T-helper 1 cell treated with Interleukin-12 subunit alpha and Interleukin-12 subunit beta and Interleukin-4 antibody, amounts not matched to agents 30 ng/mL and 1 ng/mL, for 36 hours (primary cell): ENCODE results near the gene TIMM17B. TPM values are rescaled to one million over a fixed set of nuclear protein-coding genes. Genes with fewer than 3 reads are reported as not detected.
"Not testable (repeated sequence)": the region's sequence is repeated elsewhere in the genome, so short reads cannot be mapped to it uniquely, and the experiment has no call there.

ENCODE experiments used
- intact Hi-C: fragments of 100-400 bp; cut with micrococcal nuclease; formaldehyde crosslinking; loops from one replicate; pipeline ENCODE4 v1.15.1; 2024
- total RNA-seq: library from RNA; stranded (reverse); gene quantifications from 2 replicates; pipeline ENCODE4 v1.2.3, GENCODE V29; 2022

TIMM17B gene
- total RNA-seq, 1 donor from 2014 or later: 48.0 TPM

DNA sequence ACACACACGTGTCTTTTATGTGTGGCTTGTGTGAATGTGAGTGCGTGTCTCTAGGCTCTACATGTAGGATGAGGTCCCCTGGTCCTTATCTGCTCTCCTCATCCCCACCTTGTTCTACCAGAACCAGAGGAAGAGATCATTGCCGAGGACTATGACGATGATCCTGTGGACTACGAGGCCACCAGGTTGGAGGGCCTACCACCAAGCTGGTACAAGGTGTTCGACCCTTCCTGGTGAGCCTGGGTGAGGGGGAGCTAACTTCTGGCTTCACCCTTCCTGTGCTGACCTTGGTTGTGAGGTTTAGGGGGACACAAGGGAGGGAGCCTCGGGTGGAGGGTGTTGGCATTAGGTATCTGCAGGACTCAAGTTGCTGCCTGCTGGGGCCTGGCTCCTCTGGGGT, 3.5 kb upstream of the TIMM17B start:
- intact Hi-C loops: no loop called here

DNA sequence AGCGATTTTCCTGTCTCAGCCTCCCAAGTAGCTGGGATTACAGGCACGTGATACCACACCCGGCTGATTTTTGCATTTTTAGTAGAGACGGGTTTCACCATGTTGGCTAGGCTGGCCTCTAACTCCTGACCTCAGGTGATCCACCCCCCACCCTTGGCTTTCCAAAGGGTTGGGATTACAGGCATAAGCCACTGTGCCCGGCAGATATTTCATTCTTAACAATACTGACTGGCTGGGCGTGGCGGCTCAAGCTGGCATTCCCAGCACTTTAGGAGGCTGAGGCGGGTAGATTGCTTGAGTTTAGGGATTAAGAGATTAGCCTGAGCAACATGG, 1.5 kb upstream of the TIMM17B start:
- intact Hi-C loops: loop anchor here (10.0 kb wide), 1 partner anchor 1244 kb away; the partner anchor contains the start of genes ELK1 and UXT

DNA sequence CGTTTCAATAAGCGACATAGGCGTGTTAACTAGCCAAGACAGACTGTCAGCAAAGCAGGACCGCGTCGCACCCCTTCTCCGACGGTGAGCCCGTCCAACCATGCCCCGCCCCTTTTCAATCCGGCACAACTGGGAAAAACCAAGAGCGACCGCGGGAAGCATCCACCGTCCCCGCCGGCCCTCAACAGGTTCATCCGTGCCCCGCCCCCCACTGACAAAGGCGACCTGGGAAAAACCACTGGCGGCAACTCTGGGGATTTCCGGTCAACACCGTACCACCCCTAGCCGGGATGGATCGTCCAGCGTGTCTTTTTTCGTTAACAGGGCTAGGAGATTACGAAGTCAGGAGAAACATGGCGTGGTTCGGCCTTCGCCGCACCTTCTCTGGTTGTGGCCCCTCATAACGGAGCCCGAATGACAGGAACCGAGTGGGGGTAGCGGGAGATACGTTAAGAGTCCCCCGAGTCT, 377 bp downstream of the TIMM17B start:
- intact Hi-C loops: loop anchor here (1.0 to 10.0 kb wide), 12 partner anchors 14 to 1242 kb away; partner anchors contain the start of genes ELK1, FTSJ1, GRIPAP1 and HDAC6

DNA sequence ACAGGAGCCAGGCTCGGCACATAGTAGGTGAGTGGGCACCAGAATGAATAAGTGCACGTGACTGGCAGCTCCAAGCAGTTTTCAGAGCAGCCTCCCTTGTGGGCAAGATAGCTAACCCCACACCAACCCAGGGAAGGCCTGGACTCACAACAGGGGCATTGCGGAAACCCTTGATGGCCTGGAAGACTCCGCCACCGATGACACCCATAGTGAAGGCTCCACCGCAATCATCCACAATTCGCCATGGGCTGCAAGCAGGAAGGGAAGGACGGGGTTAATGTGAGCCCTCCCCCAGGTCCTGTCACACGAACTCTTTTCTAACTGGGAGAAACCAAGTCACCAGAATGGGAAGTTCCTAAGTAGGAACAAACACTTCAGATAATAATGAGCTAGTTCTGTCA, 957 bp downstream of the TIMM17B start:
- intact Hi-C loops: loop anchor here (1.0 to 10.0 kb wide), 12 partner anchors 15 to 1242 kb away; partner anchors contain the start of genes ELK1, FTSJ1, GRIPAP1 and HDAC6

DNA sequence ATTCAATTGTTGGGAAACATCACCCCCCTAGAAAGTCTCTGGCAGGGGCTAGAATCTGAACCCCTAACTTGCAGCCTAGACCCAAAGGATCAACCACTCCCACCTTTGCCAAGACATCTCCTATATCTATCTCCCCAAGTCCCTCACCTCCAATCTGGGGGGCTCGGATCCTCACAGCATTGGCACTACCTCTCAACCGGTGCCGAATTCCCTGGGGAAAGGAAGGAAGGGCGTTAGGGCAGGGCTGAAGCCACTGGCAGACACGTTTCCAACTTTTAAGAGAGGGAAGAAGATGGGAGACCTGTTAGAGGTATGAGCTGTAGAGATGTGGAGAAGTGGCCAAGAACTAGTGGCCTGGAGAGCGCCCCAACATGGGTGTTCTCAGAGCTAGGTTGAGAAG, 2.7 kb downstream of the TIMM17B start:
- intact Hi-C loops: loop anchor here (5.0 to 10.0 kb wide), 2 partner anchors 198 to 1240 kb away; partner anchors contain the start of genes ELK1, SUV39H1 and UXT

DNA sequence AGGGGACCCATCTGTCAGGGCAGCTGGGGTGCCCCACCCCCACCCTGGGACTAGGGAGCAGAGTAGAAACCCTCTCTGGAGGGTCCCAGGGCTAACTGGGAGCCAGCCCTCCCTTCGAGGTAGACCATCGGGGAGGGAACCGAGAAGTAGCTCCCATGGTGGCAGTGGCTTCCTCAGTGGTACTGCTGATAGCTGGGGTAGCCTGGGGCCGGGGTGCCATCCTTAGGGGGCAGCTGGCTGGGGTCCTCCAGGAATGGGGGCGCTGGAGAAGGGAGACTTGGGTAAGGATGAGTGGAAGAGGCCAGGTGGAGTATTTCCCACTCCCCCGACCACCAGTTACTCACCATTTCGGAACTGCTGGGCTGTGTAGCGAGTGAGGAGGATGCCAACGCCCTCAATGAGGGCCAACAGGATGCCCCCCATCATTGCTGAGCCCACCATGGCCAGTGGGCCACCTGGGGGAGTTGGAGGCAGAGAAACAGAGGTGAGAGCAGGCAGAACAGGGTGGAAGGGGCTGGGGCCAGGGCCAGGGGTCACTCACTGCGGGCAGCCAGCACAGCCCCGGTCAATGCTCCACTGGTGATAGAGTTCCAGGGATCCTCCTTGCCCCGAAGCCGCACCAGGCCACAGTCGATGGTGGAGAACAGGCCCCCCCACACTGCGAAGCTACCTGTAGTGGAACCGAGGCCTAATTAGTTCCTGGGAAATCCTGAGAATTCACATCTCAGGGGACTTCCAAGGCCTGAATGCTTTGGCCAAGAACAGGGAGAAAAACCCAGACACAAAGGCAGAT, 3.8 kb downstream of the TIMM17B start:
- intact Hi-C loops: loop anchor here (5.0 to 10.0 kb wide), 2 partner anchors 196 to 1239 kb away; partner anchors contain the start of genes ELK1, SUV39H1 and UXT

DNA sequence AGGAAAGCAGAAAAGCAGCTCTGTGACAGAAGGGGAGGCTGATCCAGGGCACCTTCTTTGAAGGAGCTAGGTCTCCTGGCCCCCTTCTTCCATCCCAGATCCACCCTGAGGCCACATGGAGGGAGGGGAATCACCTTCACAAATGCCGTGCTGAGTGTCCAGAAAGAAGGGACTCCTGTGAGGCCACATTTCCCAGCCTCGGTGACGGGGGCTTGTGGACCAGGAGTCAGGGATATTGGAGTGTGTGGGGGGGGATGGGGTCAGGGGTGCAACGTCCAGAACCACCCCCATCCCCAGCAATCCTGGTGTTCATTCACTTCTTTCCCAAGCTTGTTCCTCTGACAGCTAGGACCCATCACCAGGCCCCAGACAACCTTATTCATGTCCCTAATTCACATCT, 4.7 kb downstream of the TIMM17B start:
- intact Hi-C loops: loop anchor here (5.0 to 10.0 kb wide), 2 partner anchors 196 to 1238 kb away; partner anchors contain the start of genes ELK1, SUV39H1 and UXT

DNA sequence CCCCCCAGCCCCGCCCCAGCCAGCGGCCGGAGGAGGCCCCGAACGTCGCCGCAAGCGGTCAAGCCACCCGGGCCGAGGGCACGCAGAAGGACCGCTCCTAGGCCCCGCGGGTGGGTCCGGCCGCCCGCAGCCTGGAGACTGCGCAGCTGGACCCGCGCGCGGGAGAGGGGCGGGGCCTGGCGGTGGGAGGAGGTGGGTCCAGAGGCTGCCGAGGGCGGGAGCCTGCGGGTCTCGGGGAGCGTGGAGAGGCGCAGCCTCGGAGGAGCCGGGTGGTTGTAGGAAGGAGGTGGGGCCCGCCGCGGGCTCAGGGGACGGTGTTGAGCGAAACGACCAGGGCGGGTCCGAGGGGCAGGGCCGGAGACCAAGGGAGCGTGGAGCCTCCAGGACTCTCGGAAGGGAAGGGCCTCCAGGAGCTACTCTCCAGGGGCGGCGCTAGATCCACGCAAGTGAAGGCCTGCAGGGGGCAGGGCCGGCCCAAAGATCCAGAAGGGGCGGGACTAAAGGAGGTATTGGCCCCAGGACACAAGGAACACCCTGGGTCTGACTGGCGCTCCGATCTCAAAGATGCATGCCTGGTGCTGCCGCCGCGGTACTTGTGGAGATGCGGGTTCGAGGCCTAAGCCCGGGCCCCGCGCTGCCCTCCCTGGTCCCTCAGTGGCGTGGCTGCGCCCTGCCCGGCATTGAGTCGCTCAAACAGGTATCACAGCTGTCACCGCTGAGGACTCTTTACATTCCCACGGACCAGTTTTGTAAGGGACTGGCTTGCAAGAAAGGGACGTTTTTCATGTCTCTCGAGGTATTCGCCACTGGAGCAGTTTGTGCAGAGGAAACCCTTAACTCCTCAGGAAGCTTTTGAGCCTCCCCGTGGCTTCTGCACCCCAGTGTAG, 5.9 kb downstream of the TIMM17B start:
- intact Hi-C loops: loop anchor here (1.0 to 10.0 kb wide), 14 partner anchors 20 to 1237 kb away; partner anchors contain the start of genes ELK1, HDAC6, SLC35A2 and SUV39H1

DNA sequence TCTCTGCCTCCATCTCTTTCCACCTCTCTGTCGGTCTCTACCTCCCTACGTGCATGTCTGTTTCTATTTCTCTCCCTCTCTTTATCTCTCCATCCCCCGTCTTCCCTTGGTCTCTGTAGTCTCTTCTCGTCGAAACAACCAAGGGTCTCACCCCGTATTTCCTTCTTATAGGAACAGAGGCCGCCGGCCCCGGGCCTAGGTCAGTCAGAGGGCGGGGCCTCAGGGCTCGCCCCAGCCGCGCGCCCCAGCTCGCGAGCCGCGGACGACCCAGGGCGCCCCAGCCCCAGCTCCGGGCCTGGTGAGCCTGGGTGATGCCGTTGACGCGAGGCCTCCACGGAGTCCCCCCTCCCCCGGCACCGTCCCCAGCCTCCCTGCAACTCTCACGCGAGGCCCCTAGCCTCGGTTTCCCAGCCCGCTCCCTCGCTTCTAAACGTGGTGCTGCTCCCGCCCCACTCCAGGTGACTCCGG, 6.6 kb downstream of the TIMM17B start:
- intact Hi-C loops: loop anchor here (1.0 to 10.0 kb wide), 14 partner anchors 20 to 1236 kb away; partner anchors contain the start of genes ELK1, HDAC6, SLC35A2 and SUV39H1

DNA sequence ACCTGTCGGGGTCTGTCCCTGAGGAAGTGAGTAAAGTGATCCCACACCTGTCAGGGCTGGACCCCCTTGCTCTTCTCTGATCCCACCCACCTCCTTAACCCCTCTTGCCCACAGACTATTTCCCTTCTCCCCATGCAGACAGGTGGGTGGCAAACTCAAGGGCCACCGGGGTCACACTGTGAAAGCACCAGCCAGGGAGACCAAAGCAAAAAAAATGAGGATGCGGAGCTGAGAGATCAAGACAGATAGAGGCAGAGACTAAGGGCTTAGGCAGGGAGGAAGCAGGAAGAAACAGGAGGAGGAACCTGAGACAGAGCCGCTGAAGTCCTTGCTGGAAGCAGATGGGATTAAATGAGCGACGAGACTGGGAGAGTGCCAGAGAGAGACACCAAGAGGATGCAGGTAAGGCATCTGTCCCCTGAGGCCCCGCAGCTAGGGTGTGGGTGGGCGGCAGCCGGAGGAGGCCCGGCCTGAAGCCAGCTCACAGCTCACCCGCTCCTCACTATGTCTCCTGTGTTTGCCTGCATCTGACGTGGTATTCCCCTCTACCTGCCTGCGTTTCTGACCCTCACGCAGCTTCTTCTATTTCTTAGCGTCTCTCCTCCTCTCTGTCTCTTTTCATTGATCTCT, 7.2 kb downstream of the TIMM17B start:
- intact Hi-C loops: loop anchor here (2.0 to 10.0 kb wide), 7 partner anchors 154 to 1236 kb away; partner anchors contain the start of genes ELK1, SUV39H1, UXT and WDR13

DNA sequence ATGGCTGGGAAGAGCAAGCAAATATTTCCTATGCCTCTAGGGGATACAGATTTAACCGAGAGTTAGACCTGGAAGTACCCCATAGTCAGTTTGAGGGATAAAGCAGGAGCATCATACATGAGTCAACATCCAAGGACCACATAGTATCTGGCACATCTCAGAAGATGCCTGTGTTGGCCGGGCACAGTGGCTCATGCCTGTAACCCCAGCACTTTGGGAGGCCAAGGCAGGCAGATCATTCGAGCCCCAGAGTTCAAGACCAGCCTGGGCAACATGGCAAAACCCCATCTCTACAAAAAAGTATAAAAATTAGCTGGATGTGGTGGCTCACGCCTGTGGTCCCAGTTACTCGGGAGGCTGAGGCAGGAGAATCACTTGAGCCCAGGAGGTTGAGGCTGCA, 11.0 kb downstream of the TIMM17B start:
- intact Hi-C loops: not testable (repeated sequence)

DNA sequence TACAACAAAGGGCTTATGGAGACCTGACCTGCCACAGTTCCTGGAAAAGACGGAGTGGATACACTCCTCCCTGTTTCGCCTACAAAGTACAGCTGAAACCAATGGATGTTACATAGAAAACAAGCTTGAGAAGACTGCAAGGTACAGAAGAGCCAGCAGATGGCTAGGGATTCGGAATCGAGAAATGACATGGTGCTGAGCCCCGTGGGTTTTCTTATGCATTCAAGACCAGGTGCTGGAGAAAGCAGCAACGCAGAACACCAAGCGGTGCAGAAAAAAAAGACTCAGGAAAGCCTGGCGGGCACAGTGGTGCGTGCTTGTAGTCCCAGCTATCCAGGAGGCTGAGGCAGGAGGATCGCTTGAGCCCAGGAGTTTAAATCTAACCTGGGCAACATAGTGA, 13.8 kb downstream of the TIMM17B start:
- intact Hi-C loops: no loop called here

DNA sequence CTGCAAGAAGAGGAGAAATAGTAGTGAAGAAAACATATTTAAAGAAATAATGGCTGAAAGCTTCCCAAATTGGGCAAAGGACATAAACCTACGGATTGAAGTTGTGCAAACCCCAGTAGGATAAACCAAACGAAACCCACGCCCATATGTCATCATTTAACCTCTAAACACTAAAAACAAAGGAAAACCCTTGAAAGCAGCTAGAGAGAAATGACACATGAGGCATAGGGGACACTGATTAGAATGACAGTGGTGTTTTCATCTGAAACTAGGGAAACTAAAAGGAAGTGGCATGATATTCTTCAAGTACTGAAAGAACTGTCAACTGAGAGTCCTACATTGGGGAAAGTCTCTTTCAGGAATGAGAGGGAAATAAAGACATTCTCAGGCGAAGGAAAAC, 20.6 kb downstream of the TIMM17B start:
- intact Hi-C loops: not testable (repeated sequence)

DNA sequence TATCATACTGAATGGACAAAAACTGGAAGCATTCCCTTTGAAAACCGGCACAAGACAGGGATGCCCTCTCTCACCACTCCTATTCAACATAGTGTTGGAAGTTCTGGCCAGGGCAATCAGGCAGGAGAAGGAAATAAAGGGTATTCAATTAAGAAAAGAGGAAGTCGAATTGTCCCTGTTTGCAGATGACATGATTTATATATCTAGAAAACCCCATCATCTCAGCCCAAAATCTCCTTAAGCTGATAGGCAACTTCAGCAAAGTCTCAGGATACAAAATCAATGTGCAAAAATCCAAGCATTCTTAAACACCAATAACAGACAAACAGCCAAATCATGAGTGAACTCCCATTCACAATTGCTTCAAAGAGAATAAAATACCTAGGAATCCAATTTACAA, 25.6 kb downstream of the TIMM17B start:
- intact Hi-C loops: not testable (repeated sequence)

DNA sequence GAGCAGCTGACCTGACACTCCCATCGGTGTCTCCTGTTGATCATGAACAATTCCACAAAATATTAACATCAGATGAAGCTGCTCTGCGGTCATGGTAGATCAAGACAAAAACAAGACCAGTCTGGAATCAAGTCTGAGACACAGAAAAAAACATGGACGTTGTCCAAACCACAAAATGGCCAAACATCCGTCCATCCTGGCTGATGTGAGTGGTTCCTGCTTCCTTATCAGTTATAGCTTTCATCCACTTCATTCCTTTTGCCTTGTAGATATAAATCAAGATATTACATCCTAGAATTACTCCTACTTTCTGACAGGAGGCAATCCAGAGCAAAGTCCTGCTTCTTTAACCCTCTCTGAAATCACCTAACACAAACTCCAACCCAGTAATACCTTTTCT, 33.4 kb downstream of the TIMM17B start:
- intact Hi-C loops: no loop called here

DNA sequence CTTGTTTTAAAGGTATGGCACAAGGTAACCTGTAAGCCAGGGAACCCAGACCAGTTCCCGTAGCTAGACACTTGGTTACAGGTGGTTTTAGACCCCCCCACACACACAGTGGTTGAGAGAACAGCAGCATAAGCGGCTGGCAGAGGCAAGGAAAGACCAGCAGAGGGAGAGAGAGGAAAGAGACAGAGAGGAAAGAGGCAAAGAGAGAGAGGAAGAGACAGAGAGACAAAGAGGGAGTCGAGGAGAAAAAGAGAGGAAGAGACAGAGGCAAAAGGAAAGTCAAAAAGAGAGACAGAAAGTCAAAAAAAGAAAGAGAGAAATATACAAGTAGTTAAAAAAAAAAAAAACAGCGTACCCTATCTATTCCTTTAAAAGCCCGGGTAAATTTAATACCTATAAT, 42.7 kb downstream of the TIMM17B start:
- intact Hi-C loops: loop anchor here (1.0 kb wide), 1 partner anchor 90 kb away; no protein-coding TSS in a partner anchor

DNA sequence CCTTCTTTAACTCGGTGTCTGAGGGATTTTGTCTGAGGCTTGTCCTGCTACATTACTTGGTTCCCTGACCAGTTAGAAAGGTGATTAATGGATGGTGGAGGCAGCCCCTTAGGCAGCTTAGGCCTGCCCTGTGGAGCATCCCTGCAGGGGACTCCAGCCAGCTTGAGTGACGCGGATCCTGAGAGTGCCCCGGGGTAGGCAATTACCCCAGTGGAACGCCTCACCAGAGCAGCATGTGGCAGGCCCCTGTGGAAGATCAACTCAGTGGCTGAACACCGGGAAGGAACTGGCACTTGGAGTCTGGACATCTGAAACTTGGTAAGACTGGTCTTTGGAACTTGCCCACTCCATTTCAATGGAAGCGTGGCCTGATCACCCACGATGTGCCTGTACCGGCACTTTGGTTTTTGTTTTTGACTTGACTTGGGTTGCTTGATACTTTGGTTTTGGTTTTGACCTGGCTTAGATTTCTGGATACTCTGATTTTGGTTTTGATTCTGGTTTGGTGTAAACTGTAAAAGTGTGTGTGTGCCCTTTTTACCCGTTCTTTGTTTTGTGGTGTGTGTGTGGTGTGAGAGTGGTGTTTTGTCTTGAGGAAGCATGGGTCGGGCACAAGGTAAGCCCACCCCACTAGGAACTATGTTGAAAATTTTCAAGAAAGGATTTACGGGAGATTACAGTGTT, 43.3 kb downstream of the TIMM17B start:
- intact Hi-C loops: not testable (repeated sequence)

DNA sequence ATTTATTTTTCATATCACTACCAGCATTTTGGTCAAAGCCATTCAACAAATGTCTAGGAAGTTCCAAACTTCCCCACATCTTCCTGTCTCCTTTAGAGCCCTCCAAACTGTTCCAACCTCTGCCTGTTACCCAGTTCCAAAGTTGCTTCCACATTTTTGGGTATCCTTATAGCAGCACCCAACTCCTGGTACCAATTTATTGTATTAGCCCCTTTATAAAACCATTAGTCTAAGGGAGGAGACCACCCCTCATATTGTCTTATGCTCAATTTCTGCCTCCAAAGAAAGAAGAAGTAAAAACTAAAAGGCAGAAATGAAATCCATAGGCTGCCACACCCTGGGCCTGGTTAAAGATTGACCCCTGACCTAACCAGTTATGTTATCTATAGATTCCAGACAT, 44.1 kb downstream of the TIMM17B start:
- intact Hi-C loops: not testable (repeated sequence)

DNA sequence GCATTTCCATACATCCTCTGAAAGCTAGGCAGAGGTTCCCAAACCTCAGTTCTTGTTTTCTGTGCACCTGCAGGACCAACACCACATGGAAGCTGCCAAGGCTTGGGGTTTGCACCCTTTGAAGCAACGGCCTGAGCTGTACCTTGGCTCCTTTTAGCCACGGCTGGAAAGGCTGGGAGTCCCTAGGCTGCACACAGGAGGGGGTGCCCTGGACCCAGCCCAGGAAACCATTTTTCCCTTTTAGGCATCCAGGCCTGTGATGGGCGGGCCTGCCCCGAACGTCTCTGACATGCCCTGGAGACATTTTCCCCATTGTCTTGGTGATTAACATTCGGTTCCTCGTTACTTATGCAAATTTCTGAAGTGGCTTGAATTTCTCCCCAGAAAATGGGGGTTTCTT, 44.7 kb downstream of the TIMM17B start:
- intact Hi-C loops: no loop called here

DNA sequence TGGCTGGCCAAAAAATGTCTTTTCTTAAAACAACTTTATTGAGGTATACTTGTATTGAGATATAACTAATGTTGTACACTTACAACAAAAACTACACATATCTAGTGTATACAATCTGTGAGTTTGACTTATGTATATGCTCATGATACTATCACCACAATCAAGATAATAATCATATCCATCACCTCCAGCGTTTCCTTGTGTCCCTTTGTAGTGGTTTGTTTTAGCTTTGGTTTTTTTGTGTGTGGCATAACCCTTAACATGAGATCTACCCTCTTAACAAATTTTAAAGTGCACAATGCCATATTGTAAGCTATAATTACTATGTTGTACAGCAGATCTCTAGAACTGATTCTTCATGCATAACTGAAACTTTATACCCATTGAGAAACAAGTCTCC, 48.7 kb downstream of the TIMM17B start:
- intact Hi-C loops: no loop called here
